GM04504 (cell line): ENCODE data around the gene HOXA7.

Experiments used
- DNase-seq: peaks from one replicate; pipeline ENCODE4 v3.0.0-alpha.2; 2012; ENCODE audit warnings: low read depth

The HOXA7 gene

GRCh38 chr7:27106901-27107240 lies 49.6 kb downstream of the HOXA7 start:
- no peak for DNase-seq

- DNase-seq, result no peak
These were observed 50.1 kb downstream of the HOXA7 start for GRCh38 chr7:27106181-27106900.

GRCh38 chr7:27105301-27106031 lies 51.0 kb downstream of the HOXA7 start:
- no peak for DNase-seq

- no peak for DNase-seq
These were observed 52.0 kb downstream of the HOXA7 start for GRCh38 chr7:27104341-27105058.
